ENCODE measurements around the gene IRF1. TPM values are rescaled to one million over a fixed set of nuclear protein-coding genes. Genes with fewer than 3 reads are reported as not detected.

Gene IRF1
- total RNA-seq, 1 donor from 2014 or later: 50.1 TPM

DNA sequence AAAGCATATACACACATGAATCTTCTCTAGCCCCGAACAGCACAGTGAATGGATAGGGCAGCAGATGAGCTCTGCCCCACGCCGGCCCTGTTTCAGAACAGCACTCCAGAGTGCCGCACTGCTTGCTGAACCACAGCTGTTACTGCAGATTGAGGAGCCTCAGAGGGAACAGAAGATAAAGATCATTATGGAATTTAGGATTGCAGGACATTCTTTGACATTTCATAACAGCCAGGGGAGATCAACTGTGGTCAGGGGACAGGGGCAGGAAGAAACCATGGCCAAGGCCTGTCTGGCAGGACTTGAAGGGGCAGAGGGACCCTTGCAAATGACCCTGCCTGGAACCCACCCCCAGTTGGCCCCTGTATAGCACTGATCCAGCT, 20.6 kb downstream of the IRF1 start:
- no peaks in the 10 kb centered on the region for H3K27me3 Mint-ChIP-seq
- no peak overlapping the region for H3K27ac Mint-ChIP-seq
- H3K9me3 Mint-ChIP-seq: no peaks in the 10 kb centered on the region
- no peaks in the 10 kb centered on the region for H3K36me3 Mint-ChIP-seq
- H3K4me3 Mint-ChIP-seq: no peak overlapping the region
- TF ChIP-seq, protein P1, sequence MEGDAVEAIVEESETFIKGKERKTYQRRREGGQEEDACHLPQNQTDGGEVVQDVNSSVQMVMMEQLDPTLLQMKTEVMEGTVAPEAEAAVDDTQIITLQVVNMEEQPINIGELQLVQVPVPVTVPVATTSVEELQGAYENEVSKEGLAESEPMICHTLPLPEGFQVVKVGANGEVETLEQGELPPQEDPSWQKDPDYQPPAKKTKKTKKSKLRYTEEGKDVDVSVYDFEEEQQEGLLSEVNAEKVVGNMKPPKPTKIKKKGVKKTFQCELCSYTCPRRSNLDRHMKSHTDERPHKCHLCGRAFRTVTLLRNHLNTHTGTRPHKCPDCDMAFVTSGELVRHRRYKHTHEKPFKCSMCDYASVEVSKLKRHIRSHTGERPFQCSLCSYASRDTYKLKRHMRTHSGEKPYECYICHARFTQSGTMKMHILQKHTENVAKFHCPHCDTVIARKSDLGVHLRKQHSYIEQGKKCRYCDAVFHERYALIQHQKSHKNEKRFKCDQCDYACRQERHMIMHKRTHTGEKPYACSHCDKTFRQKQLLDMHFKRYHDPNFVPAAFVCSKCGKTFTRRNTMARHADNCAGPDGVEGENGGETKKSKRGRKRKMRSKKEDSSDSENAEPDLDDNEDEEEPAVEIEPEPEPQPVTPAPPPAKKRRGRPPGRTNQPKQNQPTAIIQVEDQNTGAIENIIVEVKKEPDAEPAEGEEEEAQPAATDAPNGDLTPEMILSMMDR (conservative IDR thresholded peaks at IDR 0.05): no peak
- peaks cover 28% of the 10 kb centered on the region for H3K4me1 Mint-ChIP-seq (ENCODE audit: unreplicated experiment)
- DNase-seq (ENCODE audit: extremely low spot score, unreplicated experiment): no peak

DNA sequence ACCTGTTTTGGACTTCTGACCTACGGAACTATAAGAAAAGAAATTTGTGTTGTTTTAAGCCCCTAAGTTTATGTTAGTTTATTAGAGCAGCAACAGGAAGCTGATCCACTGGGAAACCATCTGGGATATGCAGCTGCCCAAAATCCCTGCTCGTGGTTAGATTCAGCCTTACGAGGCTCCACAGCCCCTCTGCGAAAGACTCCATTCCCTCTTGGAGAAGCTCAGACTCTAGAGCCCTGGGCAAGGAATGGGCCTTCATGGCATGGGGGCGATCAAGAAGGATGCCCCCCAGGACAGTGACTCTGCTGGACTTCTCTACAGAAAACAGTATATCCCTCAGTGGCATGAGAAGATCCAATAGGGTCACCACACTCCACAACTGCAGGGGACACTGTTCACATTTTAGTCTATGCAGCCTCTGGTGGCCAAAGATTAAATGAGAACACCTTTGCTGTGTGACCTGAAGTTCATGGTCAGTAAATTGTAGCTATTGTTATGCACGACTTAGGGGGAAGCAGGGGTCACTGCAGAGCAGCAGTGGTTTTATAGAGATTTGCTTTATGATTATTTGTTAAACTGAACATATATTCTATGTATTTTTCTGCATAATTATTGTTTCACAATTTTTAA, 21.1 kb downstream of the IRF1 start:
- Mint-ChIP-seq H3K4me3 (no peak overlapping the region), H3K27me3 (no peaks in the 10 kb centered on the region)
- TF ChIP-seq, protein P1 (conservative IDR thresholded peaks at IDR 0.05): no peak

DNA sequence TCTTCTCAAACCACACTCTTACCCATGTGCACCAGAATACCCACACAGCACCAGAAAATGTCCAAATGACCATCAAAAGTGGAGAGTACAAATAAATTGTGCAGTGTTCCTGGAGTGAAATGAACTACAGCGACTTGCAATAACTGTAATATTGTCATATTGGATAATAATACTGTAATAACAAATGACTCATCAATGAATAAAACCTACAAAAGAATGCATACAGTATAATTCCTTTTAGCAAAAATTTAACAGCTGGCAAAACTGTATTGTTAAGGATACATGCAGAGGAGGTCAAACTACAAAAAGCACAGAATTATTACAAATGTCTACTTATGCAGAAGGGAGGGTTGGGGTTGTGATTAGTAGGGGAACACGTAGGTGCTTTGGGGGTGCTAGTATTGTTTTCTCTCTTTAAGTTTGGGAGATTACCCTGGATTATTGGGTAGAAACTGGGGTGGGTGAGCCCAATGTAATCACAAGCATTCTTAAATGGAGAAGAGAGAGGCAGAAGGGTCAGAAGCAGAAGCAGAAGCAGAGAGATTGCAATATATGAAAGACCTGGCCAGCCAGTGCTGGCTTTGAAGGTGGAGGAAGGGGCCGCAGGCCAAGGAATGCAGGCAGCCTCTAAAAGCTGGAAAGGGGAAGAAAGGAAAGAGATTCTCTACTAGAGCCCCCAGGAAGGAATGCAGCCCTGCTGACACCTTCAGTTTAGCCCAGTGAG, 21.8 kb downstream of the IRF1 start:
- TF ChIP-seq, protein P1 (conservative IDR thresholded peaks at IDR 0.05): no peak
- no peak for DNase-seq (ENCODE audit: extremely low spot score, unreplicated experiment)
- H3K9me3 Mint-ChIP-seq: no peaks in the 10 kb centered on the region
- no peak overlapping the region for H3K27ac Mint-ChIP-seq
- no peaks in the 10 kb centered on the region for H3K36me3 Mint-ChIP-seq
- no peak overlapping the region for H3K4me3 Mint-ChIP-seq
- no peaks in the 10 kb centered on the region for H3K27me3 Mint-ChIP-seq
- peaks cover 31% of the 10 kb centered on the region for H3K4me1 Mint-ChIP-seq (ENCODE audit: unreplicated experiment)

More for the DNA sequence above, 21.1 kb downstream of the IRF1 start:
- H3K4me1 Mint-ChIP-seq (ENCODE audit: unreplicated experiment): peaks cover 28% of the 10 kb centered on the region
- no peak for DNase-seq (ENCODE audit: extremely low spot score, unreplicated experiment)
- no peak overlapping the region for H3K27ac Mint-ChIP-seq
- H3K9me3 Mint-ChIP-seq: no peaks in the 10 kb centered on the region
- no peaks in the 10 kb centered on the region for H3K36me3 Mint-ChIP-seq

DNA sequence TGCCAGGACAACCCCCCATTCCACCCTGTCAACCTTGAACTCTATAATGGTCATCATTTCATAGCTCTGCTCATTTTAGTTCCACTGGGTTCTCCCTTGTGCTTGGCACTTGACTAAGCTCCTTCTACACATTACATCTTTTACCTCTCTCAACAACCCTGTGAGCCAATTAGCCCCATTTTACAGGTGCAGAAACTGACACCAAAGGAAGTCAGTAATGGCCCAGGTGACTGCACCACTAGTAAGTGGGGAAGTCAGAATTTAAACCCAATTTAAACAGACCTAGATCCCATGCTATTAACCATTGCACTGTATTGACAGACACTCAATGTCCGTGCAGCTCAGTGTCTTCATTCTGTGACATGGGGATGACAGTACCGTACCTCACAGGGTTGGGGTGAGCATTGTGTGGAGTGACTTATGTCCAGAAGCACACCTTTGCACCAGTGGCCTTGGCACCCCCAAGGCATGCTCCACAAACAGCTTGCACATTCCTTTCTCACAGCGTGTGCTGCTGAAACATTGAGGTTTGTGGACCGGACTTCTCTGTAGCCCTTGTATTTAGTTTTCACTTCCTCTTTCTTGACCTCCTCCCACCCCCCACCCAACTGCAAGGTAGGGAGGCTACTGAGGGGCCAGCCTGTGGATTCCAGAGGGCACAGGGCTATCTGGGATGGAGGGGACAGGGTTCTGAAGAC, 23.1 kb downstream of the IRF1 start:
- peaks cover 41% of the 10 kb centered on the region for H3K4me1 Mint-ChIP-seq (ENCODE audit: unreplicated experiment)
- no peak overlapping the region for H3K27ac Mint-ChIP-seq
- no peaks in the 10 kb centered on the region for H3K9me3 Mint-ChIP-seq

DNA sequence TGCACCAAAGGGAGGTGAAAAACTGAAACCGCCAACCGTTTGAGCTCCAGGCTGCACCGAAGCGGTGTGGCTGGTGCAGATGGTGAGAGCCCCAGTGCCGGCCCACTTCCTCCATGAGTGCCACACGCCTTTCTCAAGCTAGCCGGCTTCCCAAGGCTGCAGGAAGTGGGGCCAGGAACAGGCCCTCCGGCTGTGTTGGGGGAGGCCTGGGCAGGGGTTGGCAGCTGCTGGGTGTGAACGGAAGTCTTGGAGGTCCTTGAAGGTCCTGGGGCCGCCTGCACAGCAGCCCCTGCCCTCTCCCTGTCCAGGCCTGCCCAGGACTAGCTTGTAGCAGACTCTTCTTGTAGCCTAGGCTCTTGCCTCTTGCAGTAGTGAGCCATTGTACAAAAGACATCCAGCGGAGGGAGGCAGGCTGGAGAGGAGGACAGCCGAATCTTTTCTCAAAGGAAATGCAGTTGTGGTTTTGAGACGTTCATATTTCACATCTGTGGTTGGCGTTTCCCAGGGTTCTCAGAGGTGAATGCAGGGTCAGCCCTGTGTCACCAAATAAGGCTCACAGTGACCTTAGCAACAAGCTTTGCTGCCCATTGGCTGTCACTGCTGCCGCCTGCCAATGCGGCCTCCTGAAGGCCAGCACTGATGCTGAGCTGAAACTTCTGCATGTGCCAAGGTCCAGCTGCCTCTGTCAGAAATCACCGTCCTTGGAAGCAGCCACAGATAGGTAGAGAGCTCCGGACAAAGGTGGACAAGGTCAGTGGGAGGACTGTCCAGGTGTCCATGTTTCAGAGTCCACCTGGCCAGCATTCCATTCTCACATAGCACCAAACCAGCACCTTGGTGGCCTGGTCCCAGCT, 23.9 kb downstream of the IRF1 start:
- no peaks in the 10 kb centered on the region for H3K36me3 Mint-ChIP-seq
- DNase-seq (ENCODE audit: extremely low spot score, unreplicated experiment): no peak
- no peaks in the 10 kb centered on the region for H3K27me3 Mint-ChIP-seq
- TF ChIP-seq, protein P1 (conservative IDR thresholded peaks at IDR 0.05): no peak
- H3K4me1 Mint-ChIP-seq (ENCODE audit: unreplicated experiment): peaks cover 46% of the 10 kb centered on the region
- H3K9me3 Mint-ChIP-seq: no peaks in the 10 kb centered on the region
- no peak overlapping the region for H3K27ac Mint-ChIP-seq
- no peak overlapping the region for H3K4me3 Mint-ChIP-seq

More for the DNA sequence above, 23.1 kb downstream of the IRF1 start:
- Mint-ChIP-seq H3K27me3 (no peaks in the 10 kb centered on the region), H3K4me3 (no peak overlapping the region), H3K36me3 (no peaks in the 10 kb centered on the region)
- no peak for DNase-seq (ENCODE audit: extremely low spot score, unreplicated experiment)
- TF ChIP-seq, protein P1 (conservative IDR thresholded peaks at IDR 0.05): no peak
